Neural progenitor cell (in vitro differentiated cells): ENCODE results near the gene EED. TPM values are rescaled to one million over a fixed set of nuclear protein-coding genes. Genes with fewer than 3 reads are reported as not detected.
"Not testable (repeated sequence)": the region's sequence is repeated elsewhere in the genome, so short reads cannot be mapped to it uniquely, and the experiment has no call there.

Source experiments
- DNase-seq: peaks from one replicate; pipeline ENCODE4 v3.0.0-alpha.2; 2016; ENCODE audit warnings: low spot score
- H2AFZ ChIP-seq: fragments of 200-600 bp; sonication (generic); replicated peaks from 2 replicates; pipeline ENCODE4 v1.6.1; 2016; ENCODE audit warnings: antibody characterized with exemption
- H3F3A ChIP-seq: fragments of 200-600 bp; sonication (generic); 2 replicates; pipeline ENCODE4 v1.6.1; 2016; ENCODE audit warnings: antibody characterized with exemption, low read depth
- H3K27ac ChIP-seq: fragments of 200-600 bp; sonication (generic); 2 replicates; pipeline ENCODE4 v1.5.1; 2016; ENCODE audit warnings: mild to moderate bottlenecking
- H3K27me3 ChIP-seq: fragments of 200-600 bp; sonication (generic); 2 replicates; pipeline ENCODE4 v1.6.1; 2016; ENCODE audit warnings: mild to moderate bottlenecking, moderate library complexity
- H3K36me3 ChIP-seq: fragments of 200-600 bp; sonication (generic); 2 replicates; pipeline ENCODE4 v1.5.1; 2016
- H3K4me1 ChIP-seq: fragments of 200-600 bp; sonication (generic); 2 replicates; pipeline ENCODE4 v1.6.1; 2016; ENCODE audit warnings: mixed run types
- H3K4me2 ChIP-seq: fragments of 200-600 bp; sonication (generic); 2 replicates; pipeline ENCODE4 v1.6.1; 2016
- H3K4me3 ChIP-seq: fragments of 200-600 bp; sonication (generic); 2 replicates; pipeline ENCODE4 v1.5.1; 2016
- H3K79me2 ChIP-seq: fragments of 200-600 bp; sonication (generic); 2 replicates; pipeline ENCODE4 v1.6.1; 2016; ENCODE audit warnings: low read depth
- H3K9ac ChIP-seq: fragments of 200-600 bp; sonication (generic); 2 replicates; pipeline ENCODE4 v1.6.1; 2016
- H3K9me3 ChIP-seq: fragments of 200-600 bp; sonication (generic); 2 replicates; pipeline ENCODE4 v1.5.1; 2016; ENCODE audit warnings: low read depth
- H4K20me1 ChIP-seq: fragments of 200-600 bp; sonication (generic); 2 replicates; pipeline ENCODE4 v1.6.1; 2016; ENCODE audit warnings: low read depth
- H3K27ac Mint-ChIP-seq: 3 replicates; pipeline ENCODE4 v1.8.0; 2021; ENCODE audit warnings: mixed read lengths
- H3K27me3 Mint-ChIP-seq: 2 replicates; pipeline ENCODE4 v1.8.0; 2022; ENCODE audit warnings: low read depth, mild to moderate bottlenecking, inconsistent platforms, moderate library complexity, mixed read lengths; ENCODE audit not compliant: insufficient read depth
- H3K36me3 Mint-ChIP-seq: 3 replicates; pipeline ENCODE4 v1.8.0; 2021; ENCODE audit warnings: mixed read lengths
- H3K4me1 Mint-ChIP-seq: 3 replicates; pipeline ENCODE4 v1.8.0; 2021; ENCODE audit warnings: mixed read lengths
- H3K4me3 Mint-ChIP-seq: 3 replicates; pipeline ENCODE4 v1.8.0; 2021; ENCODE audit warnings: mild to moderate bottlenecking, moderate library complexity, mixed read lengths
- H3K9me3 Mint-ChIP-seq: 3 replicates; pipeline ENCODE4 v1.8.0; 2020; ENCODE audit warnings: mixed read lengths
- CTCF ChIP-seq: fragments of 200-600 bp; sonication (generic); IDR thresholded peaks from 2 replicates; pipeline ENCODE4 v1.5.1; 2017; ENCODE audit warnings: antibody characterized with exemption, mild to moderate bottlenecking
- EZH2 ChIP-seq: fragments of 200-600 bp; sonication (generic); IDR thresholded peaks from 2 replicates; pipeline ENCODE4 v1.6.1; 2017; ENCODE audit warnings: antibody characterized with exemption, mild to moderate bottlenecking, moderate library complexity
- EZH2phosphoT487 ChIP-seq: fragments of 200-600 bp; sonication (generic); IDR thresholded peaks from 2 replicates; pipeline ENCODE4 v1.6.1; 2017; ENCODE audit warnings: antibody characterized with exemption
- total RNA-seq: library from RNA; depleted of rRNA; stranded (reverse); fragments of >200 nt; gene quantifications from 2 replicates; pipeline ENCODE4 v1.2.3, GENCODE V29; 2015; ENCODE audit warnings: low replicate concordance

Gene EED
- total RNA-seq, 1 donor from 2014 or later = 64.9 TPM

DNA sequence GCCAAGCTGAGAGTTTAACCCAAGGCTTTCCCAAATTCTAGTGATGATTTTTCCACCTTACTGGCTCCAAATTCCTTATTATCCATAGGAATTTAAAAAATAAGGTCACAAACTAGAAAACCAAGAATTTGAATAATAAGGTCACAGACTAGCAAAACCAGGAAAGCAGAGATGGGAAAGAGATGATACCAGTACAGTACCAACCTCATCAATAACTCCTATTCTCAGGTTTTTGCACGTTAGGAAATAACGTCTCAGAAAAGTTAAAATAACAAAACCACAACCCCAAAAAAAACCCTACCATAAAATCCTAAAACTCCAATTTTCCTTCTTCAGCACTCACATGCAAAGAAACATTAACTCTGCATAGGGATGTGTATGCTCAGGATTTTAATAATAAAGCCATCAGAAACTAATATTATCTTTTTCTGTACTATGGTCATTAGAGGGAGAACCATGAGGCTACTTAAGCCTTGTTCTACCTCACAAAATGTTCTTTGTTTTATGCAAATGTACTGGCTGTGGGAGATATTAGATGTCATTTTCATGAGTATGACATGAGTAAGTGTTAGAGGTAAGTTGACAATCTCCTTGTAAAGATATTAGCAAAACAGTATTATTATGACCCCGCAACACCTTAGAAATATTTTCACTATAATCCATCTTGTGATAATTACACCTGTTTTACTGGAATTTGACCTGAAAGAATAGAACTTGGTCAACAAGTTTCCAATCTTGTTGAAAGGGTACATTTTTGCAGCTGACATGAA lies 16.1 kb upstream of the EED start:
- Histone ChIP-seq H3K4me2 (no peak overlapping the region), H3K36me3 (no peaks in the 10 kb centered on the region), H3K4me1 (no peaks in the 10 kb centered on the region), H3K9me3 (no peaks in the 10 kb centered on the region), H3F3A (no peaks in the 10 kb centered on the region), H3K9ac (no peak overlapping the region), H3K79me2 (no peaks in the 10 kb centered on the region), H2AFZ (no peak overlapping the region), H4K20me1 (no peaks in the 10 kb centered on the region), H3K4me3 (no peak overlapping the region), H3K27me3 (no peaks in the 10 kb centered on the region), H3K27ac (no peak overlapping the region)
- Mint-ChIP-seq H3K27me3 (peaks cover 2% of the 10 kb centered on the region), H3K9me3 (peaks cover 7% of the 10 kb centered on the region), H3K4me1 (no peaks in the 10 kb centered on the region), H3K4me3 (no peak overlapping the region), H3K27ac (no peak overlapping the region), H3K36me3 (no peaks in the 10 kb centered on the region)
- TF ChIP-seq CTCF = no peak
- TF ChIP-seq EZH2 = no peak
- TF ChIP-seq EZH2phosphoT487 = no peak
- no peak for DNase-seq

- not testable (repeated sequence) for H3K9me3 ChIP-seq, H3K27me3 ChIP-seq, H3K79me2 ChIP-seq, H3K4me3 ChIP-seq, H3K36me3 ChIP-seq, H4K20me1 ChIP-seq, H3K9me3 Mint-ChIP-seq, H3K4me3 Mint-ChIP-seq, H3K27ac Mint-ChIP-seq, H3K4me1 ChIP-seq, H3K4me2 ChIP-seq, H3K27me3 Mint-ChIP-seq, H3K27ac ChIP-seq, DNase-seq, H2AFZ ChIP-seq, H3F3A ChIP-seq, H3K4me1 Mint-ChIP-seq, H3K36me3 Mint-ChIP-seq, H3K9ac ChIP-seq
Measured at GRCh38 chr11:86229039-86229330, 15.6 kb upstream of the EED start.

DNA sequence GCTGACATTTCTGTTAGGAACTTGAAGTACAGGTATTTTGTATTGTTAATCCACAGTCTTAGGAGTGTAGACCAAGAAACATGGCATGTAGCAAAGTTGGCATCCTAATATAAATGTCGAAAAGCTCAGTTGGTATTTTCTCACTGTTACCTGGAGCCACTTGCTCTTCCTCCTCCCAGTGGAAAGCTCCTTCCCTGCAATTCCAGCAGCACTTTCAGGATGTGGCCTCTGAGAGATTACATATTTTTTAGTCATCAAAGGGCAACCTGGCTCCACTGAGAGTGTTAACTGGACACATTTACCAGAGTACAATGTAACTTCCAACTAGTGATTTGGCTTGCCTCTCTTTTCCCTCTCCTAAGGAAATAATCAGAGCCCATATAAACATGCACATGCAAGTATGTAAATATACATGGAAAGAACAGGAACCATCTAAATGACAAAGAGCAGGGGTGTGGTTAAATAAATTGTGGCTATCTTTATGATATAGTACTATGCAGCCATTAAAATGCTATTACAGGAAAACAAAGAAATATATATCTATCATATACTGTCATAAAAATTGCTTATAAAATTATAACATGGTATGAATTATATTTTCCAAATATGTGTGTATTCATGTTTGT lies 14.3 kb upstream of the EED start:
- peaks cover 2% of the 10 kb centered on the region for H3K27me3 Mint-ChIP-seq
- TF ChIP-seq EZH2 (no peak), CTCF (no peak), EZH2phosphoT487 (no peak)
- no peak overlapping the region for H2AFZ ChIP-seq

DNA sequence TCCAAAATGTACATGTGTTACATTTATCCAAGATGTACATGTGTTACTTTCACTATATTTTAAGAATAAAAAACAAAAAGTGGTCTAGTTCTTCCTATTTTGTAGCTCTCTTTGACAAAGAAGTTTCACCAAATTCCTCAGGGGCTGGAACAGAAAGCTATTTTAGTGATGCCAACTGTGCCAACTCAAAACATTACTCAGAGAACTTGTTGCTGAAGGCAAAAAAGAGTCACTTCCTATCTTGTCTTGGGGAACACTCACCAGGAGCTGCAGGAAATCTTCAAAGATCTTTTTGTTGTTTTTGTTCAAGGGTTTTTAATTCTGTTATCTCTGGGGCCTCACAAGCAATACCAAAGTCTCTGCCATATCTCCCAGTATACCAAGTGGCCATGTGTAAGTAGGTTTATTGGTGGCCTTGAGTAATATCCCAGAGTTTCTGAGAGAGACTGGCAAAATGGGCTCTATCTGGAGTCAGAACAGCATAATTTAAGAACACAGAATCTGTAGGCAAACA lies 13.6 kb upstream of the EED start:
- H4K20me1 ChIP-seq = no peaks in the 10 kb centered on the region
- no peaks in the 10 kb centered on the region for H3K36me3 ChIP-seq
- no peaks in the 10 kb centered on the region for H3K4me1 ChIP-seq
- no peaks in the 10 kb centered on the region for H3K79me2 ChIP-seq
- H3K4me3 Mint-ChIP-seq = no peak overlapping the region
- no peak overlapping the region for H3K9ac ChIP-seq
- no peak overlapping the region for H3K4me2 ChIP-seq
- no peaks in the 10 kb centered on the region for H3K36me3 Mint-ChIP-seq
- H3K27ac ChIP-seq = no peak overlapping the region
- no peaks in the 10 kb centered on the region for H3F3A ChIP-seq
- H3K4me1 Mint-ChIP-seq = peaks cover 8% of the 10 kb centered on the region
- TF ChIP-seq CTCF = no peak
- no peak for TF ChIP-seq EZH2
- no peak for TF ChIP-seq EZH2phosphoT487
- H3K27me3 Mint-ChIP-seq = peaks cover 2% of the 10 kb centered on the region
- no peaks in the 10 kb centered on the region for H3K9me3 Mint-ChIP-seq
- H3K27me3 ChIP-seq = no peaks in the 10 kb centered on the region
- H3K4me3 ChIP-seq = no peak overlapping the region
- H2AFZ ChIP-seq = no peak overlapping the region
- no peak for DNase-seq
- no peaks in the 10 kb centered on the region for H3K9me3 ChIP-seq
- H3K27ac Mint-ChIP-seq = no peak overlapping the region

More for the DNA sequence above, 14.3 kb upstream of the EED start:
- H3K9ac ChIP-seq = no peak overlapping the region
- no peaks in the 10 kb centered on the region for H3K36me3 ChIP-seq
- Mint-ChIP-seq H3K4me3 (no peak overlapping the region), H3K36me3 (no peaks in the 10 kb centered on the region), H3K27ac (no peak overlapping the region), H3K9me3 (no peaks in the 10 kb centered on the region), H3K4me1 (peaks cover 6% of the 10 kb centered on the region)
- no peak overlapping the region for H3K27ac ChIP-seq
- no peak overlapping the region for H3K4me2 ChIP-seq
- H3K27me3 ChIP-seq = no peaks in the 10 kb centered on the region
- no peak for DNase-seq
- no peaks in the 10 kb centered on the region for H3K4me1 ChIP-seq
- H3K79me2 ChIP-seq = no peaks in the 10 kb centered on the region
- no peaks in the 10 kb centered on the region for H3K9me3 ChIP-seq
- no peaks in the 10 kb centered on the region for H4K20me1 ChIP-seq
- H3F3A ChIP-seq = no peaks in the 10 kb centered on the region
- no peak overlapping the region for H3K4me3 ChIP-seq
